Stimulated activated CD4-positive, alpha-beta T cell treated with anti-CD3 and anti-CD28 coated beads, Interleukin-2, amount 100 ng/mL, for 4 hours (primary cell): ENCODE data around the gene PDE3A.
"Not testable (repeated sequence)": the region's sequence is repeated elsewhere in the genome, so short reads cannot be mapped to it uniquely, and the experiment has no call there.

Experiments
- DNase-seq: peaks from one replicate; pipeline ENCODE4 v3.0.0-alpha.2; 2020; ENCODE audit warnings: low read depth

Gene PDE3A

DNA sequence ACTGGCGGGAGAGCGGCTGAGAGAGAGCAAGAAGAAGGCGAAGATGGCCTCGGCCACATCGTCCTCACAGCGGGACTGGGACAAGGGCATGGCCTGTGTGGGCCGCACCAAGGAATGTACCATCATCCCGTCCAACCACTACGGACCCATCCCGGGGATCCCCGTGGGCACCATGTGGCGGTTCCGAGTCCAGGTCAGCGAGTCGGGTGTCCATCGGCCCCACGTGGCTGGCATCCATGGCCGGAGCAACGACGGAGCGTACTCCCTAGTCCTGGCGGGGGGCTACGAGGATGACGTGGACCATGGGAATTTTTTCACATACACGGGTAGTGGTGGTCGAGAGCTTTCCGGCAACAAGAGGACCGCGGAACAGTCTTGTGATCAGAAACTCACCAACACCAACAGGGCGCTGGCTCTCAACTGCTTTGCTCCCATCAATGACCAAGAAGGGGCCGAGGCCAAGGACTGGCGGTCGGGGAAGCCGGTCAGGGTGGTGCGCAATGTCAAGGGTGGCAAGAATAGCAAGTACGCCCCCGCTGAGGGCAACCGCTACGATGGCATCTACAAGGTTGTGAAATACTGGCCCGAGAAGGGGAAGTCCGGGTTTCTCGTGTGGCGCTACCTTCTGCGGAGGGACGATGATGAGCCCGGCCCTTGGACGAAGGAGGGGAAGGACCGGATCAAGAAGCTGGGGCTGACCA, 183.6 kb downstream of the PDE3A start:
- DNase-seq: not testable (repeated sequence)

DNA sequence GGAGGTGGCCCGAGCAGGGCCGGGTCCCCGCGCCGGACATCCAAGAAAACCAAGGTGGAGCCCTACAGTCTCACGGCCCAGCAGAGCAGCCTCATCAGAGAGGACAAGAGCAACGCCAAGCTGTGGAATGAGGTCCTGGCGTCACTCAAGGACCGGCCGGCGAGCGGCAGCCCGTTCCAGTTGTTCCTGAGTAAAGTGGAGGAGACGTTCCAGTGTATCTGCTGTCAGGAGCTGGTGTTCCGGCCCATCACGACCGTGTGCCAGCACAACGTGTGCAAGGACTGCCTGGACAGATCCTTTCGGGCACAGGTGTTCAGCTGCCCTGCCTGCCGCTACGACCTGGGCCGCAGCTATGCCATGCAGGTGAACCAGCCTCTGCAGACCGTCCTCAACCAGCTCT, 184.2 kb downstream of the PDE3A start:
- not testable (repeated sequence) for DNase-seq

DNA sequence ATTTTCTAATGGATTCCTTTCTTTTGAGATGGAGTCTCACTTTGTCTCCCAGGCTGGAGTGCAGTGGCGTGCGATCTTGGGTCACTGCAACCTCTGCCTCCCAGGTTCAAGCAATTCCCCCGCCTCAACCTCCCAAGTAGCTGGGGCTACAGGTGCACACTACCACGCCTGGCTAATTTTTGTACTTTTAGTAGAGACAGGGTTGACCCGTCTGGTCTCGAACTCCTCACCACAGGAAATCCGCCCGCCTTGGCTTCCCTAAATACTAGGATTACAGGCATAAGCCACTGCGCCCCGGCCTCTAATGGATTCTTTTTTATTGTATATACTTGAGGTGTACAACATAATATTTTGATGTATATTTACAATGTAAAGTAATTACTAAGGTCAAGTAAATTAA, 186.7 kb downstream of the PDE3A start:
- no peak for DNase-seq

DNA sequence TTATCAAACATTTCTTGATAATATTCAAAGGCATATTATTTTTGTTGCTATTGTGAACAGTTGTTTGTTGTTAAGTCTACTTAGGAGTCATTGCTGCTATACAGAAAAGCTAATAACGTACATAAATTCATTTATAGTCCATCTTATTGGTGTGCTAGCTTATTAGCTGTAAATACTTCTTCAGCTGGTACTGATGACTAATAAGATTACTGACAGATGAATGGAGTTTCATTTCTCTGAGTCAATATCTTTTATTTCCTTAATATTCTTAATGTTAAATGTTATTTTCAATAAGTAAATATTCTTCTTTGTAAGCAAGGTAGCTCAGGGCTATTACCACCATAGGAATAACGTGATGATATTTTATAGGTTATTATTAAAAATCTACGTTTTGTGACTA, 187.4 kb downstream of the PDE3A start:
- DNase-seq: no peak

DNA sequence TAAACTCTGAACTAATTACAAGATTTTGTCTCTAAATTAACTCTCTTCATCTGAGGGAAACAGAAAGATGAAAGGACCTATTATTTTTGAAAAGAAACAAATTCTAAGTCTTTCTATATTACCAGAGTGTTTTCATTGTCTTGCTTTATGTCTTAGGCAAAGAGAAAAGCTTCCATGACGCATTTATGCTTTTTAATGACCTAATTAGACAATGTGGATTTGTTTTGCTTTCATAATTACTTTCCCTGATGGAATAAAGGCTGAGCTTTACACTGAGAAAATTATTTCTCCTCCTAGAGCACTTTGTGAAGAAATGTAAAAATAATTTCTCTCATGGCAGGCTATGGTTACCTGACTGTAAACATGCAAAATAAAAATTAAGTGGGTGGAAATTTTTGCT, 188.8 kb downstream of the PDE3A start:
- DNase-seq: no peak

DNA sequence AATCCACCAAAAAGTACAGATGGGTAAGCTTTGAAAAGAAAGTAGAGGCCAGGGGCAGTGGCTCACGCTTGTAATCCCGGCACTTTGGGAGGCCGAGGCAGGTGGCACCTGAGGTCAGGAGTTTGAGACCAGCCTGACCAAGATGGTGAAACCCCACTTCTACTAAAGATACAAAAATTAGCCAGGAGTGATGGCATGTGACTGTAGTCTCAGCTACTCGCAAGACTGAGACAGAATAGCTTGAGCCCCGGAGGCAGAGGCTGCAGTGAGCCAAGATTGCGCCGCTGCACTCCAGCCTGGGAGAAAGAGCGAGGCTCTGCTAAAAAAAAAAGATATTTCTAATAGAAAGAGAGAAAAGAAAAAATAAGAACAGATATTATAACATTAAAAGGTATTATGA, 192.6 kb downstream of the PDE3A start:
- DNase-seq: no peak

DNA sequence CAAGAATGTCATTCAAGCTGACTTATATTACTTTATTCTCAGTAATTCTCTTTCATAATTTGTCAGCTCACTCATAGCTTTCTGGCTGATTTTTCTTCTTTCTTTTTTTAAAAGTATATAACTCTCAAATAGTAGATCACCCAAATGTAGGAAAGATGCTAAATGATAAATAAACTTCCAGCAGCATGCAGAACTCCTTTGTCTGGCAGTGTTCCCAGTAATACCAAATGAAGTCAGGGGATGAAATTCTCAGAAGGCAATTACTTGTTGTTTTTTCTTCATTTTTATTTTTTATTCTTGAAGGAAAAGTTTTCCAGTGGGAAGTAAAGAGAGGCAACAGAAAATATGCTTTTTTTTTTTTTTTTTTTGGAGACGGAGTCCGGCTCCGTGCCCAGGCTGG, 193.5 kb downstream of the PDE3A start:
- no peak for DNase-seq

DNA sequence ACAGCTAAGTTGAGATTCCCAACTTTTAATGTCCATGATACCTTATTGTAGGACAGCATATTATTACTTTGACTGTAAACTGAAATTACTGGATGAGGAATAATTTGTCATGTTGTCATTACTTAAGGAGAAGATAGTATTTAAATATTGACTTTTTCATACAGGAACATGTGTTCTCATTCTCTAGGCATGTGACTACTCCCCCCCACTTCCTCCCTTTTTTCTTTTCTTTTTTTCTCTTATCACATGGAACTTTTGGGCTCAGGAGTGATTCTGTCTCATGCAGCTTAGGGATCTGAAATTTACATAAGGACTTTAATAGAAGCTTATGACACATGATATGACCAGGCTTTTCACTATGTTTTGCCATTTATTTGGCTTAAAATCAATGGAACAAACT, 199.1 kb downstream of the PDE3A start:
- DNase-seq: no peak

DNA sequence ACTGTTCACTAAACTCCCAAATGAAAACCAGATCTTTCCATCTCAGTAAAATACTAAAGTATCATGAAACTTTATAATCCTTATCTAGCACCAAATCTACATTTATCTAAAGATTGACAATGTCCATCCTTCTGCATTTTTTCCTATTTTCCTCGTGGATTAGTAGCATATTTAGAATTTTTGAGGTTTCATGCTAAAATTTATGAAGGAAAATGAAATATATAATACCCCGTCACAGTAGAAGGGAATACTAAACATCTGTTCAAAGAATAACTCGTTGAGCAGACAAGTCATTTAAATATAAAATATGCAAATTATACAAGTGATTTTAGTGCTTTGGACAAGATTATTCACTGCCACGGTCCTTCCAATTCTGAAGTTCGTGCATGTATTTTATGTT, 204.1 kb downstream of the PDE3A start:
- no peak for DNase-seq

DNA sequence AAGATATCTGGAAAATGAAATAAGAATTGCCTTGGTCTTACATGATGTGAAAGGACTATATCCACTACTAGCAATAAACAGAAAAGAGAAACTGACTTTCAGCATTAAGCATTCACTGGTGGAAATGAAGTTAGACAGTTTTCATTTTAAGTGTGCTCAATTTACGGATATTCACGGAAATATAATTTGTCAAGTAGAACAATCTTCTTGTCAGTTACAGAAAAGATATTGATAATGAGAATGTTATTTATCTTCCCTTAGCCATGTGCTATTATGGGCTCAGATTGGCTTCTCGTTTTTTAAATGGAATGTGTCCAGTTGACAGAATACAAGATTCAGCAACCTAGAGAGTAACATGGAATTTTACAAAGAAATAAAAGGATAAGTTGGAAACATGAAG, 208.2 kb downstream of the PDE3A start:
- DNase-seq: no peak

DNA sequence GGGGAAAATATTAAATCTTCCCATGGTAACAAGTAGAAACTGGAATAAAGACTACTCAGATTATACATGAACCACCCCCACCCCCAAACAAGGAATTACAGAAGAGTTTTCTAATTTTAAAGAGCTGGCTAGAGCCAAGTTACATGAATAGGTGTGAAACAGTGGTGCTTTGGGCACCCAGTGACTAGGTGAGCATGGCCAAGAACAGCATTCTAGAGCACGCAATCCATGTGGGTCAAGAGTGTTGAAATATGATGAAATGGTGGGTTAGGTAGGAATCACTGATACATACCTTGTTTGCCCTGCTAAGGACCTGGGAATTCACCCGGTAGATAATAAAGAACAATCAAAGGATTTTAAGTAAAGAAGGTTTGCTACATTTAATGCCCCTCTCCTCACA, 208.7 kb downstream of the PDE3A start:
- DNase-seq: no peak

DNA sequence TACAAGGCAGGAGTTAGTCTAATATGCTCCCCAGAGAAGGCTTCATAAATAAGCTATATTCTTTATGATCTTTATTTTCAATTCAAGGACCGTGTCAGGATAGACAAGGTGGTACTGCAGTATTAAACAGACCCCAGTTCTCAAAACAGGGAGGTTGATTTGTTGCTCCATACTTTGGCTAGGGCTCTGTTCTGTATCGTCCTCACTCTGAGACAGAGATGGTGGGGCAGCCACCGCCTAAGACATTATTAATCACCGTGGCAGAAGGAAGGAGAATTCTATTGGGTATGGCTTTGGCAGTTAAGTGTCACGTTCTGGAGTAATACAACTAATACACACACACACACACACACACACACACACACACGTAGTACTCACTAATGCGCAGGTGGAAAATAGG, 209.8 kb downstream of the PDE3A start:
- no peak for DNase-seq

DNA sequence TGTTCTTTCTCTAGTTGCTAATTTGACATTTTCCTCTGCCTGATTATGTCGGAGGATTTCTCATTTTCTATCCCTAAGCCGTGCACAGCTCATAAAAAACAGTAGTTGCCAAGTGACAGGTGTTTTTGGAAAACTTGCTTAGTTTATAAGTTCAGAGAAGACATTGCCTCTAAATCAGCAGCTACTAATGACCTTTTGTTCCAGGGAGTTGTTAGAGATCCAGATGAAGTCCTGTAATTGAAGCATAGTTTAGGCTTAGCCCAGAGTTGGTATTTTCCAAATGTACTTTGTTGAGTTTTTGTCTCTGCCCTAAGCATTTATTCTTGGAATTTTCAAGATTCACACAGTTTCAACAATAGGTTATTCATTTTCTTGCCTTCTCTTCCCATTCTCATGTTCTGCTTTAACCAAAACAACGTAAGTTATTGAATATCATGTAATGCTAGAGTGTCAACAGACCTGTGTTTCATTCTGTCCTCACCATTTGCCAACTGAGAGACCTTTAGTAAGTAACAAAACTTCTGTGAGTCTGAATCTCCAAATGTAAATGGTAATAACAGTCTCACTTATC, 216.8 kb downstream of the PDE3A start:
- no peak for DNase-seq

DNA sequence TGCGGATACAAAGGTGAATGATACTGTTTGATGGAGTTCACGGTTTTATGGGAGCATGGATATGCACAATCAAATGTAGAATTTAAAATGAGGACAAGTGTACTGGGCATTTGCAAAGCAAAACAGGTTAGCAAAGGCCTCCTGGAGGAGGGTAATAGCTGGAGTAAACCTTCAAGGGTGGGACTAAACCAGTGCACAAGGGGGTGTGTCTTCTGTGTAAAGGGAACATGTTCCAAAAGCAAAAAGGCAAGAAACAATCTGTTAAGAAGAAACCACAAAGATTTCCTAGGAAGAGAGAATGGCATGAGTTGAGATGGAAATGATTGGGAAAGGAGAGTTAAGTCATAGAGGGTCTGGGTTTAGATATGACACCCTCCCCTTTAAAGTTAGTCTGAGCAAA, 217.6 kb downstream of the PDE3A start:
- DNase-seq: no peak

DNA sequence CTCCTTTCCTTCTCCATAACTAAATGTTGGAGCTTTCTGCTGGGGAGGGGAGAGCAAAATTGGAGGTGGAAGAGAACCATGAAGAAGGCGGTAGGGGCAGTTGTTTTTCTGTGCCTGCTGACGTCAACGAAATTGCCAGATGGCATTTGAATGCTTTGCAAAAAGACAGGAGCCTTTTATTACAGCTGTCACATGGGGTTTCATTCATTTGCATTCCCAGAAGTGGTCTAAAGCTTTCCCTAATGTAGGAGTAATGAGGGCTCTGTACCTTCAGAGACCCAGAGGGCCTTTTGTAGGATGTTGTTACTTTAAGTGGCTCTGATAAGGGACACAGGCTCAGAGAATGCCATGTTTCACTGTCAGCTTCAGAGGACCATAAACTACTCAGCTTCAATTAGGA, 219.7 kb downstream of the PDE3A start:
- no peak for DNase-seq

DNA sequence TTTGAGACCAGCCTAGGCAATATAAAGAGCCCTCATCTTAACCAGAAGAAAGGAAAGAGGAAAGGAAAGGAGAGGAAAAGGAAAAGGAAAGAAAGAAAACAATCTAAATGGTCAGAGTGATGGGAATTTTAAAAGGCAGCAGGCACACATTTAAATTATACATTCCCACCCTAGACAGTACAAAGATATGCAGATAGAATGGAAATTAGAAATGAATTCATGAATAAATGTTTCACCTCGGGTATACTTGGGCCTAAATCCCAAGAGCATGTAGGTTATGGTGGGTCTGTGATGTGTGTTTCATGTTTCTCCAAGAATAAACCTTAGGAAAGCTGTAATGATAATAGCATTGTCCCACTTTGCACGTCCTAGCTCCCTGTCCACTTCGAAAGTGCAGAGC, 222.2 kb downstream of the PDE3A start:
- DNase-seq: no peak

DNA sequence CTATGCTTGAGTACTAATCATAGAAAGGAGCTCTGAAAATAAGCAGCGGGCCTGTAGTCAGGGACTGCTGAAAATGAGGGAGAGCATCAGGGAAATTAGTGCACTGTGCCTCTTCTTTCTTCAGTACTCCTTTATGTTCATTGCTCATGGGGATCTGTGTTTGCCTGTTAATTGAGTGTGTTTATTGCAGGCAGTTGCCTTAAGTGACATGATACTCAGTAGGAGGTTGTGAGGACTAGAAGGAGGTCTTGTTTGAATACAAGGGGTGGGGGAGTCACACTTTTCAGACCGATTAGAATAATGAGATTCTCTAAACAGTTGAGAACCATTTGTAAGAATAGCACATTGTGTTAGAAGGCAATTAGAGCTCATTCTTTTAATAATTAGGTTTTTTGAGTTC, 224.2 kb downstream of the PDE3A start:
- DNase-seq: no peak

DNA sequence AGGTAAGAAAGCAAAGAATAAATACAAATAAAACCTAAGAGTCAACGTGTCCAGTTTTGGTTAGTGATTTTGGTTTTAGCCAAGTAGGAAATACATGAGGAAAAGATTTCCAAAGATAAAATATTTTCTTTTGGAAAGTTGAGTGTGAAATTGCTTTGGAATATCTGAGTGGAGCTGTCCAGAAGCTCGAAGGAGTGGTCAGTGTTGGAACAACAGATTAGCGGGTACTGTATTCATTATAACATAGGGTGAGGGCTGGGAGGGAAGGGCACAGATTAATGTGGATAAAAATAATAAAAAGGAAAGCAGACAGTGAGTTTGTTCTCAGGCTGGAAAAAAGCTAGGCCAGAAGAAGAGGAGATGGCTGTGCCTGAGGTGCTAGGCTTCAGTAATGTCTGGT, 225.3 kb downstream of the PDE3A start:
- DNase-seq: no peak

DNA sequence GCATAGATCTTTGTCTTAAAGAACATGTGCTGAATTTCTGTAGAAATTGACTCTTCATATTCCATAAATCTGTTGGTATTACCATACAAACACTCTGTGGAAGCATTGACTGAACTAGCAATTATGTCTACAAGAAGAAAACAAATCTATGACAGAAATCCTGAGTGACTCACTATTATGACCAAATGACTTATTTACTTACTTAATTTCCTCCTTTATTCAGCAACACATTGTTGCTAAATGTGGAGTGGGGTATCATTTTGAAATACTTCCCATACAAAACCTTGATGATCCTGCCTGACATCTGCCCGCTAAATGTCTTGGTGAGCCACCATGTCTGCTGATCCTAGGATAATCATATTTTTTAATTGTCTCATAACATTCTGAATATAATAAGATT, 227.7 kb downstream of the PDE3A start:
- no peak for DNase-seq

DNA sequence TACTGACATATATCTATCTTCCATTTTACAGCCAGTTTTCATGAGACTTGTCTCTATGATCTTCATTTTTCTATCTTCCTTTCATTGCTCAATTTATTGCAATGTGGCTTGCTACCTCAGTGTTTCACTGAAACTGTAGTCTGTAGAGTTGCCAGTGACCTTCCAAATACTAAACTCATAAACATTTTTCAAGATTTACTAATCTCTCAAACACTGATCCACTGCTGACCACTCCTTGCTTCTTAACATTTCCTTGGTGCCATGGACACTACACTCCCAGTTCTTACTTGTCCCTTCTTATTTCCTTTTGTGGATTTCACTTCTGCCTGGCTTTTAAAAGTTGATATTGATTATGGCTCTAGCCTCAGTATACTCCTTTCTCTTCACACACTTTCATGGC, 231.4 kb downstream of the PDE3A start:
- no peak for DNase-seq

DNA sequence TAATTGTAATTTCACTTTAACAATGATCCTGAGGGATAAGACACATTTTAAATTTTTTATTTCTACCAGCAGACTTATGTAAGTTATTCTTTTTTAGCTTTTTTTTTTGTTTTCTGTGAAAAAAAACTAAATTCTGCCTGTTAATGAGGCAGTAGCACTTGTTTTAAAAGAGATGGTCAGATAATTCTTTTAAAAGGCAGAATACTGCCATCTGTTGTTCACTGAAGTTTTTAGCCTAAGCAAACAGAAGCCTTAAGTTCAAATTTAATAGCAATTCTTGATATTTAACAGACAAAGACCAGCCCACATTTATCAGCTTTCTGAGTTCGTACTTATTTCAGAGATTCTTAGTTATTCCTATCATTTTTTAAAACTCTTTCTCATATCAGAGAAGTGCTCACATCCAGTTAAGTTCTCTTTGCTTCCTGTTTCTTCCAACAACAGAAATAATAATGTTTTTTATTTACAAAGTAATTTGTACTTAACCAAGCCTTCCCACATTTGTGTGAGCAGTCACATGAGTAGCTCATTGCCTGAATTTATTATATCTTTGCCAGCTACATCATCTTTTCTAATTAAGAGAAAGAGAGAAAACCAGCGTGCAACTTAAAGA, 233.4 kb downstream of the PDE3A start:
- no peak for DNase-seq

DNA sequence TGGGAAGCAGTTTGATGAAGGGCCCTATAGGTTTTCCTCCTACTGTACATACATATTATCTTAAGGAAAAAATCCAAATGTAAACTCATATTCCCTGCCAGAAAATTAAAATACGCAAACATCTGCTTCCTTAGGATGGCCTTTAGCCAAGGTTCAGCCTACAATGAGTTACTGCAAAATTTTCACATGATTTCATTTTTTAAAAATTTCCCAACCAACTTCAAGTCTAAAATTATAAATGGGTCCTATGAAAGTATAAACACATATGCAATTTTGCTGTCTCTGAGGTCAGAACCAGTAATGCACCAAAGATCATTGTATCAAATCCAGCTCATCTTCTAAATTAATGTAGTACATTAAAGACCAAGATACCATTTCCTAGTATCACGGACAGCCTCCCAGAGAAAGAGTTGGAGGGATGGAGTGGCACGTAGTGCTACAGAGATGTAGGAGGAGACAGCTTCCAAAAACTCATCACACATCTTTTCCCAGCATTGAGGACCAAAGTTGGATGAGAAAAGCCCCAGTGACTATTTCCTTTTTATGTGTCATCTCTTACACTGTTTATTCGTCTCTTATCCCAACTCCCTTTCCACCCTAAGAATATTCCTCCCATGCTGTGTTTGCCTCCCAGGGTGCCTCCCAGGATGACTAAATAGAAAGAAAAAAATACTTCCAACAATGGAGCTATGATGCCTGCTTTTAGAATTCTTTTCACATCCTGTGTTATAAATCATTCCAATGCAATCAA, 234.5 kb downstream of the PDE3A start:
- no peak for DNase-seq

DNA sequence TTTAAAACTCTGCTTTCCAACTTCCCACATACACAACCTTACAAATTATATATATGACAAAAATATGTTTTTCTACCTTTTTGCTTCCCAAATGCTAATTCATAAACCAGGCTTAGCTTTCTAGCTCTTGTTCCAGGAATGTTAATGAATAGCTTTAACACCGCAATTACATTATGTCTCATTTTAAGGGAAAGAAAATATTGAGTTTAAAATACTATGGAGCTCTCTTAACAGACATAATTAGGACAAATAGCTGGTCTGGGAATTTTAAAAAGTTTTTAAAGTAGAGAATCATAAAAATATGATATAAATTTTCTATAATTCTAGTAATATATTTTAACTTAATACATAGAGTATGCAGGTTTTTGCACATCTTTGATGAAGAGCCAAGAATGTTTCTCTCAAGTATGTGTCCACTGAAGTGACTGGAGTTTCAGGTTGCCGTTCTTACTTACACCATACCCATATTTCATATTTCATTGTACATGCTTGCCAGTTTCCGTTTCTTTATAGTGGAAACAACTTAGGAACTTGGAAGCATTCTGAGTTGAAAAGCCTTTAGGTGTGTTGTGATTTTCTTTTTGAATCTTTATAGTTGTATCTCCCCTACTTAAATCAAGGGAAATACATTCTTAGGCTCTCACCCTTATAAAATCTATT, 236.2 kb downstream of the PDE3A start:
- DNase-seq: no peak
